GM21529 (cell line): ENCODE measurements around the gene TAX1BP3.
"Not testable (repeated sequence)": the region's sequence is repeated elsewhere in the genome, so short reads cannot be mapped to it uniquely, and the experiment has no call there.

Source experiments
- ATAC-seq: cut with Tn5 transposase; IDR thresholded peaks from one replicate; pipeline ENCODE4 v1.9.1; 2021; ENCODE audit not compliant: unreplicated experiment

TAX1BP3 gene, protein sequence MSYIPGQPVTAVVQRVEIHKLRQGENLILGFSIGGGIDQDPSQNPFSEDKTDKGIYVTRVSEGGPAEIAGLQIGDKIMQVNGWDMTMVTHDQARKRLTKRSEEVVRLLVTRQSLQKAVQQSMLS

DNA sequence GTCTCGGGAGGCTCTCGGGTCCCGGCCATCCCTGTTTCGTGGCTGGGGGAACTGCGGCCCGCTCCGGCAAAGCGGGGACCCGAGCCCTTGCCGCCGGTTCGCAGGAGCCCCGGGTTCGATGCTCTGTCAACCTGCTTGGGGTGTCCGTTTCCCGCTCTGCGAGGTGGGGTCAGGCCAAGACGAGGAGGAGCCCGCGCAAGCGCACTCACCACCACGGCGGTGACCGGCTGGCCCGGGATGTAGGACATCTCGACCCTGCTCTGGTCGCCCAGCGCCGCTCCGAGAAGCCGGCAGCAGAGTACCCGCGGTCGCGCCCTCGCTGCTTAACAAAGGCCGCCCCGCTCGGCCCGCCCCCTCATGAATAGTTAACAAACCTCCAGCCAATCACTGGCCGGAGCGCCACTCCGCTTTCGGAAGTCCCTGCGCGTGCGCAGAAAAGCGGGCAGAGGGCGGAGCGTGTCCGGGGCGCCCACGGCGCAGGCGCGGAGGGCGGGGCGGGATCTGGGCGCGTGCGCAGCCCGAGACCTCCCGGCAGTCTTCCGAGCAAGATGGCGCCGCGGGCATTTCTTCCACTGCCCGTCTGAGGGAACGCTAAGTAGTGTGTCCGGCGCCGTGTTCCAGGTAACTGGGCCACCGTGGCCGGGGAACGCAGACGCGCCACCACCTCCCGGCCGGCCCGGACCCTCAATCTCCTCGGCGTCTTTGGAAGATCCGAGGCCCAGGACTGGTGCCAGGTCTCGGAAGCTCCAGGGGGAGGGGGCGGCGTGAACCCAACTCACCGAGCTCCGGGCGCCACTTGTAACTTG lies at the start of gene TAX1BP3, which contains the start of gene EMC6:
Gene TAX1BP3, minus strand, starts transcription at position 300 of the 806 bp plus-strand sequence. Its CDS starts 52 bp downstream, at position 248.
Gene EMC6, plus strand, starts transcription at position 534 of the 806 bp plus-strand sequence. CDS start 335 bp downstream, outside the sequence.
- peak; percentile 88 for ATAC-seq

DNA sequence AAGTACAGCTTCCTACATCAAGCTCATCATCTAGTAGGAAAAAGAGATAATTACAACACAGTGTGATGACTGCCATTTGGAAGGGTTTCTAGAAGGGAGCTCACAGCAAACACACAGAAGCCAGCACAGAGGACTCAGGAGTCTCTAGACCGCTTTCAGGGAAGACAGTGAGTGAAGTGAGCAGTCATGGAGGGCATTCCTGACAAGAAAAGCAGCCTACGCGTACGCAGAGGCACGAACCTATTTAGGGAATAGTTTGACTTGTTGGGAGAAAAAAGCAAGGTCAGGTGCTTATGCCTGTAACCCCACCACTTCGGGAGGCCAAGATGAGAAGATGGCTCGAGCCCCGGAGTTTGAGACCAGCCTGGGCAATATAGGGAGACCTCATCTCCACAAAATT lies 46.9 kb upstream of the TAX1BP3 start:
- no peak for ATAC-seq

DNA sequence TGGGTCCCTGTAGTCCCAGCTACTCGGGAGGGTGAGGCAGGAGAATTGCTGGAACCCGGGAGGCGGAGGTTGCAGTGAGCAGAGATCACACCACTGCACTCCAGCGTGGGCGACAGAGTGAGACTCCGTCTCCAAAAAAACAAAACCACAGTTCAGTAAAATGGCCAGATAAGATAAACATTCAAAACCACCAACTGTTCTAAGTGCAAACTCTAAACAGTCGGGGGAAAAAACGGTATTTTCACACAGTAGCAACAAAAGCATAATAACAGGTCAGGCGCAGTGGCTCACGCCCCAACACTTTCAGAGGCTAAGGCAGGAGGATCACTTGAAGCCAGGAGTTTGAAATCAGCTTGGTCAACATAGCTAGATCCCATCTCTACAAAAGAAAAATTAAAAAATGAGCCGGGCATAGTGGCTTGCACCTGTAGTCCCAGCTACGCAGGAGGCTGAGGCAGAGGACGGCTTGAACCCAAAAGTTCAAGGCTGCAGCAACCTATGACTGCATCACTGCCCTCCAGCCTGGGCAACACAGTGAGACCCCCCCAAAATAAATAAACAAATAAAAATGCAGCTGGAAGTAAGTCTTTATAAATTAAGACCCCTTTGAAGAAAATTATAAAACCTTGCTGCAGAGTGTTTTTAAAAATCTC lies 44.6 kb upstream of the TAX1BP3 start:
- no peak for ATAC-seq

DNA sequence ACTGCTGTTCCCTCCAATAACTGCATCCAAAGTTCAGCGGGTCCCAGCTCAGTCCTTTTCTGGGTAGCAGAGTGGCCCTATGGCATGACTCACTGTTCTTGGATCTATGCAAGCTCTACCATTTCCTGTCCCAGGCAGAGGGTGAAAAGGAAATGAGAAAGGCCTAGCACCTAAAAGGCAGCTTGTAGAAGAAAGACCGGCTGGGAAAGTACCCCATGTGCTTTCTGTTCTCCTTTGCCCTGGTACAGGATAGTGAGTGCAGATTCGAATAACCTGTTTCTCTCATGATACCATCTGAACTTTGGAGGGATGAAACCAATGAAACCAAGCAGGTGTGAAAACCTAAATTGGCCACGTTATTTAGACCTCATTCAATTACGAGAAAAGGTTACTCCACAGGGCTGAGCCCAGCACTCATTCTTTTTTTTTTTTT lies 42.6 kb upstream of the TAX1BP3 start:
- ATAC-seq, result peak; percentile 94

DNA sequence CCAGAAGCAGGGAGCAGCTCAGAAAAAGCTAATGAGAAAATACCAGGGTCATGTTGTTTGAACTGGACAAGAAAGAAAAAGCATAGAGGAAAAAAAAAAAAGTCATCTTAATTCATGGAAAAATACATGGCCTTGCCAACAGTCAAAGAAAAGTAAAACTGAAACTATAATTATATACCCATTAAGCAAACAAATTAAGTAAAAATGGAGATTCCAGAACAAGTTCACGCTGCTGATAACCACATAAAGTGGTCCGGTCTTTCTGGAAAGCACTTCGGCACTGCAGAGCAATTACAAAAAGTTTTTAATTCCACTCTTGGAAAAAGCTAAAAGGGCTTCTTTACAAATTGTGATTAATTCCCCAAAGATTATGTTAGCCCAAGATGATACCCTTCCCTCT lies 40.0 kb upstream of the TAX1BP3 start:
- no peak for ATAC-seq

DNA sequence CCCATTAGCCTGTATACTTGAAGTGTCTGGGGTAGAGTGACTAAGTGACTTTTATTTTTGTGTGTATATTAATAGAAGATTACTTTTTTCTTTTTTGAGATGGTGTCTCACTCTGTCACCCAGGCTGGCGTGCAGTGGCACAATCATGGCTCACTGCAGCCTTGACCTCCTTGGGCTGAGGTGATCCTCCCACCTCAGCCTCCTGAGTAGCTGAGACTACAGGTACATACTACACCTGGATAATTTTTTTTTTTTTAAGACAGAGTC lies 37.3 kb upstream of the TAX1BP3 start:
- not testable (repeated sequence) for ATAC-seq

DNA sequence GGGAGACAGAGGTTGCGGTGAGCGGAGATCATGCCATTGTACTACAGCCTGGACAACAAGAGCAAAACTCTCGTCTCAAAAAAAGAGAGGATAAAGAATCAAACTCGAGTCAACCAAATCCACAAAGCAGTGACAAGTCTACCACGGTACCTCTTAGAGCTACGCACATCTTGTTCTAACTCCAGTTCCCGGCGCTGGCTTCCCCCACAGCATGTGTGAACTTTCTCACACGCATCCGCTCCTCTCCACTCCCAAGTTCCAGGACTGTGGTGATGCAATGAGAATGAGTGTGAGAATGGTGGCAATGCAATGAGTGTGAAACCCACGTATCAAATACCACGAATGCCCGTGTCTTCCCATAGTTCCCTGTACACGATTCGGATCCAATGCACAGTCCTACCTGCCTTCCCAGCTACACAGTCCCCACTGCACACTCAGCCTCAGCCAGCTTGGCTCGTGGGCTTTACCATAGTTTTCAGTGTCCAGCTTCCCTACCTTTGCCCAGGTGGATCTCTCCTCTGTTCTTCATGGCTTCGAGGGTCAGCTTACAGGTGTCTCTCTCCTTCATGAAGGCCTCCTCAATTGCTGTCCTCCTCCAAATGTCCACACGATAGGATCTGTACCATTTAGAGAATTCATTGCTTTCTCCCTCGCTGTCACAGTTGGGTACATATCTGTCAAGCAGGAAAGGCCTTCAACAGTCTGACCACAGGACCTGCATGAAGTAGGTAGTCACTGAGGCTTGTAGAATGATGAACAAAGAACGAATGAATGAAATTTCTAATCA lies 36.7 kb upstream of the TAX1BP3 start:
- no peak for ATAC-seq

DNA sequence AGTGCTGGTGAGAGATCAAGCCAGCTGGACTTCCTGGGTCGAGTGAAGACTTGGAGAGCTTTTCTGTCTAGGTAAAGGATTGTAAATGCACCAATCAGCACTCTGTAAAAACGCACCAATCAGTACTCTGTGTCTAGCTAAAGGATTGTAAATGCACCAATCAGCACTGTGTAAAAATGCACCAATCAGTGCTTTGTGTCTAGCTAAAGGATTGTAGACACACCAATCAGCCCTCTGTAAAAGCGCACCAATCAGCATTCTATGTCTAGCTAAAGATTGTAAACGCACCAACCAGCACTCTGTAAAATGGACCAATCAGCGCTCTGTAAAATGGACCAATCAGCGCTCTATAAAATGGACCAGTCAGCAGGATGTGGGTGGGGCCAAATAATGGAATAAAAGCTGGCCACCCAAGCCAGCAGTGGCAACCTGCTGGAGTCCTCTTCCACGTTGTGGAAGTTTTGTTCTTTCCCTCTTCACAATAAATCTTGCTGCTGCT lies 33.7 kb upstream of the TAX1BP3 start:
- ATAC-seq, result not testable (repeated sequence)

DNA sequence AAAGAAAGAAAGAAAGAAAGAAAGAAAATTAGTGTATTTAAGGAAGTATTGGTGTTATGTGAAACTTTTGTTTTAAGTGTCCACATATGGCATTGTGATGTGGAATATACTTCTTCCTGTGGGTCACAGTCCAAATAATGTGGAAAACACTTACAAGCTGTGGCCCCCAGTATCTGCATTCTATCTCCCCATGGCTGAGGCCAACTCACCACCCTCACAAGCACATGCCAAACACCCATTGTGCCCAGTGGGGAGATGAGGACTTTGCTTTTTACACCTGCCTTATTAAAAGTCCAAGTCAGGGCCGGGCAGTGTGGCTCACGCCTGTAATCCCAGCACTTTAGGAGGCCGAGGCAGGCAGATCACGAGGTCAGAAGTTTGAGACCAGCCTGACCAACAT lies 31.6 kb upstream of the TAX1BP3 start:
- ATAC-seq, result no peak

DNA sequence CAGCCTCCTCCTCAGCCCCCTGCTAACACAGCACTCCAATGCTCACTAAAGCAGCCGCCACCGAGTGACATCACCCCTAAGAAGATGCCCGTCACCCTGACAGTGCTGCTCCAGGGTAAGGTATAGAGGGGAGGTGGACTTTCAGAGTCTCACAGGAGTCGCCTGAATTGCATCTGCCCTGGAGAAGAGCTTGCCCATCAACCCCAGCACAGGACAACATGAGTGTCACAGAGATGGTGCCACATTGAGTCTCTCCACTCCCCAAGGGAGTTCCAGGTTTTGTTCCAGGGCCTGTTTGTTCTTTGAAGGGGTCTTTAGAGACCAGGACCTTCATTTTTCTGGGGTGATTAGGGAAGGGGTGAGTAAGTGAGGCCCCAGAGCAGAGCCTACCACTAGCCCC lies 29.8 kb upstream of the TAX1BP3 start:
- ATAC-seq, result no peak

DNA sequence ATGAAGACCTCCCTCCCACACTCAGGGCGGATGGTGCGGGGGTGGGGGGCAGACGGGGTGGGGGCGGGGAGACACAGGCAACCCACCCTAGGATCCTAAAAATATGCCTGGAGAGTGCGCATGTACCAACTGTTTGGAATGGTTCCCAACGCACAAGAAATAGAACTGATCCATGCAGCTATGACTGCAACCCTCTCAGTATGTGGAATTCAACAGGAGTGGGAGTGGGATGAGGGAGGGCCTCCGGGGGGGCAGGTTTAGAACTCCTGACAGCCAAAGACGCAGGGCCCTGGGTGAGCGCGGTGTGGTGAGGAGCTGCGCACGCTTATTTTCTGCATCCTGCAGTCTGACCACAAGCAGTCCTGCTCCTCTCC lies 28.7 kb upstream of the TAX1BP3 start:
- no peak for ATAC-seq

DNA sequence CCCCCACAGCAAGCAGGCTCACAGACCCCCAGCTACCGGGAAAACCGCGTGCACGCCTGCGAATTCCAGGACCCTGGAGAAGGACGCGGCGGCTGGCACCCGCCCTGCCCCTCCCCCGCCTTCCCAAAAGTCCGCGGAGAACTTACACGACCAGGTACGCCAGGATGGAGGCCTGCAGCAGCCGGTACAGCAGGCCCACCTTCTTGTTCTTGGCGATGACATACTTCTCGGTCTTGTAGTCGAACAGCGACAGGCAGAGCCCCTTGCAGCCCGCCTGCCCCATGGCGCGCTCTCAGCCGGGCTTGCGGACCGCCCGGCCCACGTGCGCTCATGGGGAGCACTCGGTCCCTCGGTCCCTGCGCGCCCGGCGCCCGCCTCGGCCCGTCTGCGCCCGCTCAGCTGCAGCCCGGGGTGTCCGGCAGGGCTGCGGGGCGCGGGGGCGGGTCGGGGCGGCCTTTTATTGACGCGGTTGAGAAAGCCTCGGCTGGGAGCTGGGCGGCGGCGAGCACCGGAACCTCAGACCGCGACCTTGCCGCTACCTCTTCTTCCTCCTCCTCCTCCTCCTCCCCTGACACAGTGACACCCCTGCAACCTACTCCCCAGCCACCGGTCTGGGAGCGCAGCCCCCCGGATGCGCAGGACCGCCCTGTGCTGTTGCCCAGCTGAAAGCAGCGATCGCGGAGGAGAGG lies 27.5 kb upstream of the TAX1BP3 start, which contains the start of gene P2RX5:
Gene P2RX5, minus strand, starts transcription at position 433 of the 689 bp plus-strand sequence. Its CDS starts 150 bp downstream, at position 283.
- ATAC-seq, result no peak

DNA sequence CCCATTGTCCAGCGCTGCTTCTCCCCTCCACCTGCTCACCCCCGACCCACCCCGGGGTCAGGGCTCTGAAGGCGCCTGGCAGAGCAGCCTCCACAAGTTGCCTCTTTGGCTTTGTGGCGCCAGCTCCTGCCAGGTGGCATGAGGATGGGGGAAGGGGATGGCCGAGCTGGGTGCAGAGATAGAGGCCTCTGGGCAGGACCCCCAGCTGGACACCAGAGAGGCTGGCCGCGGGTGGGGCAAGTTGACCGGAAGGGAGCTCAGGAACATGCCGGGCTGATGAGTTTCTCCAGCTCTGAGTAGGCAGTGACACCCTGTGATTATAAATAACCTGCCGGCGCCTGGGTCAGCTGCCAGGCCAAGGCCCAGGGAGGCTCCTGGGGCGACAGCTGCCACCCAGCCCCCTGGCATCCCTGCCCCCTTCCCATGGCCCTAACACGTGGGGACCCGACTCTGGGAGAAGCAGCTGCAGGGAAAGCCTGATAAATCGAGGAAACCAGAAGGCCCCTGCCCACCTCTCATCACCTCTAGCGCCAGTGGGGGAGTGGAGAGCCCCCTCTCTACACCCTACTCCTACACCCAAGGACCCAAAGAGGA lies 26.8 kb upstream of the TAX1BP3 start:
- no peak for ATAC-seq

DNA sequence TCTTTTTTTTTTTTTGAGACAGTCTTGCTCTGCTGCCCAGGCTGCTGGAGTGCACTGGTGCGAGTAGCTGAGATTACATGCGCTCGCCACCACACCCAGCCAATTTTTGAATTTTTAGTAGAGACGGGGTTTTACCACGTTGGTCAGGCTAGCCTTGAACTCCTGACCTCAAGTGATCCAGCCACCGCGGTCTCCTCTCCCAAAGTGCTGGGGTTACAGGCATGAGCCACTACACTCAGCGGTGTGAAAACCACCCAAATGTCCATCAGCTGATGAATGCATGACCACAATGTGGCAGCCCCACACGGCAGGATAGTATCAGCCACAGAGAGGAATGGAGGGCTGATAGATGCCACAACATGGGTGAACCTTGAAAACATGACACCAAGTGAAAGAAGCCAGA lies 25.5 kb upstream of the TAX1BP3 start:
- ATAC-seq, result peak; percentile 50

DNA sequence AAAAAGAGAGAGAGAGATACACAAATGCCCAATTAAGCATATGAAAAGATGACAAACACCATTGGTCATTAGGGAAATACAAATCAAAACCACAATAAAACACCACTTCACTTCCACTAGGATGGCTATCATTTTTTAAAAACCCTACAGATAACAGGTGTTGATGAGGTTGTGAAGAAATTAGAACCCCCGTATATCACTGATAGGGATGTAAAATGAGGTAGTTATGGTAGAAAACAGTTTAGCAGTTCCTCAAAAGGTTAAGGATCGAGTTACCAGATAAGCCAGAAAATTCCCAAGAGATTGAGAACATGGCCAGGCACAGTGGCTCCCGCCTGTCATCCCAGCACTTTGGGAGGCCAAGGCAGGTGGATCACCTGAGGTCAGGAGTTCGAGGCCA lies 24.8 kb upstream of the TAX1BP3 start:
- ATAC-seq, result no peak

DNA sequence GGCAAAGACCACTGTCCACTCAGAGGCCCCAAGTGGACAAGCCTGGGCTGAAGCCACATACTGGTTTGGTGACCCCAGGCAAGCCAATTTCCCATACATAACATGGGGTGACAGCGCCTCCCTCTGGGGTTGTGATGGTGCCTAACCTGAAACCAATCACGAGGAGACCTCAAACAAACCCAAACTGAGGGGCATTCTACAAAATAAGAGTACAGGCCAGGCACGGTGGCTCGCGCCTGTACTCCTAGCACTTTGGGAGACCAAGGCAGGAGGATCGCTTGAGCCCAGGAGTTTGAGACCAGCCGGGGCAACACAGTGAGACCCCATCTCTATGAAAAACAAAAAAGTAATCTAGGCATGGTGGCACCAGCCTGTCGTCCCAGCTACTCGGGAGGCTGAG lies 24.0 kb upstream of the TAX1BP3 start:
- ATAC-seq, result no peak

DNA sequence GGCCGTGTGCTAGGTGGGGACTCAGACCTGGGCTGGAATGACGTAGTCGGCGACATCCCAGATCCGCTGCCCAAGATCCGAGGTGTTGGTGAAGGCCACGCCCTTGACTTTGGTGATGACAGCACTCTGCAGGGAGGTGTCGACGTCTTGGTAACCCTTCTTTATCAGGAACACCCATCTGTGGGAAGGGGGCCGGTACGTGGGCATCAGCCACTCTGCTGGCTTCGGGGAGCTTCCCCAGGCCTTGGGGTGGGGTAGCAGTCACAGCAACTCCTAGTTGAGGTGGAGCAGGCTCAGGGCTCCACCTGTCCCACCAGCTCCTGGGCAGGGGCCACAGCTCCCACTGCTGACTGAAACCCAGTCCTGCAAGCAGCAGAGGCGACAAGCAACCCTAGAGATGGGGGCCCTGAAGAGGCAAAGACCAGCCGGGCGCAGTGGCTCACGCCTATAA lies 23.3 kb upstream of the TAX1BP3 start:
- ATAC-seq, result no peak

DNA sequence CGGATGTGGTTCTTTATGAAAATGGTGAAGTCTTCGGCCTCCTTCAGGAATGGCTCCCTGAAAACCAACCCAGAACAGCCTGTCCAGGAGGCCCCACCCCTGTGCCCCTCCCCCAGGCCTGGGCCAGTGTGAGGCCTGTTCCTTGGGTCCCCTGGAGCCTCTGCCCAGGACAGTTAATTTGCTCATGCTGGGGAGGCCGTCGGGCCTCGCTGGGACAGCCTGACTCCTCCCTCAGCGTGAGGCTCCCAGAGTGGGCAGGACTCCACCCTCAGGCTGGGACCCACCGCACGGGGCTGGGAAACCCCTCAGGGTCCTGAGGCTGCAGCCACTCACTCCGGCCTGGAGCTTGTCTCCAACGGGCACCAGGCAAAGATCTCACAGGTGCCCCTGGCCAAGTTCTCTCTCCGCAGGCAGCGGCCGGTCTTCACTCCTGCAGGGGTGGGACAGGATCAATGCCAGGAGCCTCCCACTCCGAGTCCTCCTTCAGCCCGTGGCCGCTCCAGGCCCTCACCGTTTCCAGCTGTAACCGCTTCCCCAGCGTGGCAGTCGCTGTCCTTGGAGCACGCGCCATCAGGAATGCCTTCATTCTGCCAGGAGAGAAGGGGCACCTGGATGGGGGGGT lies 21.8 kb upstream of the TAX1BP3 start:
- ATAC-seq, result no peak

DNA sequence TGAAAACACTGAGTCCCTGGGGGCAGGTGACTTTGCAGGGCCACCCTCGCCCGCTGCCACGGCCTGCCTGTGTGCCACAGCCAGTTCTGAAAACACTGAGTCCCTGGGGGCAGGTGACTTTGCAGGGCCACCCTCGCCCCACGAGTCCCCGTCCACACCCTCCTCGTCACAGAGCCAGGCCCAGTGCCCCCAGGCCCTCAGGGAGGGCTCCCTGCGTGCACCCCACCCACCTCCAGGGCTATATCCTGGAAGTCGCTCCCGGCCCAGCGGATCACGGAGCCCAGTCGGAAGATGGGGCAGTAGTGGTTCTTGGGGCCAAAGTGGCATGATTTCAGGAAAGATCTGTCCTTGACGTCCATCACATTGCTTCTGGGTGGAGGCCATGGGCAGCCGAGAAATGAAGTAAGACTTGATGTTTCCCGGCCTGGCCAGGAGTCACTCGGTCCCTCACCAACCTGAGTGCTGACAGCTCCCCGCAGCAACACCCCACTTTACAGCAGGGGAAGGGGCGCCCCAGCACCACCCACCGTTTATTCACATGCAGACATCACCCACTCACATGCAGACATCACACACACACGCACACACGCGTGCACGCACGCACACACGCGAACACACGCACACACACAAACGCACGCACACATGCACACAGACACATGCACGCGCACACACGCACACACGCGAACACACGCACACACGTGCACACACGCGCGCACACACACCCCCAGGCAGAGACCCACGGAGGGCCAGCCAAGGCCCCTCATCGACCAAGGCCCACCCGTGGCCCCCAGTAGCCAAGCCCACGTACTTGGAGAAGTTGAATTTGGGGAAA lies 21.1 kb upstream of the TAX1BP3 start:
- ATAC-seq, result no peak
